Prostate gland (tissue), 2 donors: ENCODE results near the gene PTPRM. TPM values are rescaled to one million over a fixed set of nuclear protein-coding genes. Genes with fewer than 3 reads are reported as not detected.

Experiments used
- DNase-seq: peaks from one replicate; pipeline ENCODE4 v3.0.0-alpha.2; 2019; ENCODE audit warnings: low spot score
- H3K27ac ChIP-seq, 2 donors: fragments of 200-600 bp; sonication (generic); 2 replicates each; pipeline ENCODE4 v1.5.1; 2017 to 2019
- H3K27me3 ChIP-seq: fragments of 200-600 bp; sonication (generic); replicated peaks from 2 replicates; pipeline ENCODE4 v1.5.1; 2019; ENCODE audit not compliant: insufficient read depth
- H3K36me3 ChIP-seq, 2 donors: fragments of 200-600 bp; sonication (generic); 1 replicate in 1 of 2; 2 replicates in 1 of 2; pipeline versions ENCODE4 v1.5.1 to v1.8.1; 2017 to 2019
- H3K4me1 ChIP-seq: fragments of 200-600 bp; sonication (generic); replicated peaks from 2 replicates; pipeline ENCODE4 v1.5.1; 2019
- H3K4me3 ChIP-seq, 2 donors: fragments of 200-600 bp; sonication (generic); 2 replicates each; pipeline ENCODE4 v1.5.1; 2017 to 2019
- H3K9me3 ChIP-seq: fragments of 200-600 bp; sonication (generic); 2 replicates; pipeline ENCODE4 v1.5.1; 2017
- POLR2A ChIP-seq: fragments of 450-650 bp; IDR thresholded peaks from one replicate; pipeline ENCODE4 v1.6.1; 2016; ENCODE audit warnings: antibody characterized with exemption, mild to moderate bottlenecking
- POLR2AphosphoS5 ChIP-seq: sonication (generic); formaldehyde crosslinking; IDR thresholded peaks from one replicate; pipeline ENCODE4 v1.6.1; 2017; ENCODE audit warnings: antibody characterized with exemption
- WGBS: methylation state at CpG from one replicate; pipeline ENCODE4 v1.1.5; 2018; 5-methylcytosine and 5-hydroxymethylcytosine counted together
- intact Hi-C: fragments of 100-400 bp; cut with DNase I; formaldehyde crosslinking; loops from one replicate; pipeline ENCODE4 v1.14.2; 2022
- total RNA-seq, 2 donors: library from RNA; depleted of rRNA; stranded (reverse); fragments of >200 nt; gene quantifications; one replicate each; pipeline ENCODE4 v1.1.0, GENCODE V29; 2016
- TF ChIP-seq, protein P1 (sequence below), 4 experiments: fragments of 200-600 bp in 2 of 4; fragments of 450-650 bp in 2 of 4; sonication (generic) in 2 of 4; IDR thresholded peaks; 1 replicate in 3 of 4; 2 replicates in 1 of 4; pipeline ENCODE4 v1.5.1; 2016 to 2019; ENCODE audit warnings: antibody characterized with exemption in 4 of 4, mild to moderate bottlenecking in 2 of 4, moderate library complexity in 2 of 4

PTPRM gene
- total RNA-seq, 2 donors from 2014 or later, result 32.9 to 92.6 TPM

DNA sequence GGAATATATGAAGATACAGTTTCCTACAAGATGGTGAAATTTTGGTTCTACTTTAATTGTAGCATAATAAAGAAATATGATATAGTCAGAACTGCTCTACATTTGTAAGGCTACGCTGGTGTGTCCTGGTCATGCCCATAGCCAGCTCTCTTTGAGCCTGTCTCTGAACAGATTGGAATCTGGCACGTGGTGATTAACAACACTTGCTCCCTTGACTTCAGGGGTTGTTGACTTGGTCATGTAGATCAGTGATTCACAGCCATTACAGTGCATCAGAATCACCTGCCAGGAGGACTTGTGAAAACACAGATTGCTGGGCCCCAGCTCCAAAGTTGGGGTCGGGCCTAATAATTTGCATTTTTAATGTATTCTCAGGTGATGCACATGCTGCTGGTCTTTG, 80.4 kb downstream of the PTPRM start:
- Histone ChIP-seq H3K36me3 (no peaks in the 10 kb centered on the region), H3K27me3 (no peaks in the 10 kb centered on the region), H3K4me1 (peaks cover 5% of the 10 kb centered on the region), H3K27ac (no peak overlapping the region), H3K9me3 (no peaks in the 10 kb centered on the region), H3K4me3 (no peak overlapping the region)
- no peak for DNase-seq
- intact Hi-C loops, result no loop called here
- TF ChIP-seq, protein P1, sequence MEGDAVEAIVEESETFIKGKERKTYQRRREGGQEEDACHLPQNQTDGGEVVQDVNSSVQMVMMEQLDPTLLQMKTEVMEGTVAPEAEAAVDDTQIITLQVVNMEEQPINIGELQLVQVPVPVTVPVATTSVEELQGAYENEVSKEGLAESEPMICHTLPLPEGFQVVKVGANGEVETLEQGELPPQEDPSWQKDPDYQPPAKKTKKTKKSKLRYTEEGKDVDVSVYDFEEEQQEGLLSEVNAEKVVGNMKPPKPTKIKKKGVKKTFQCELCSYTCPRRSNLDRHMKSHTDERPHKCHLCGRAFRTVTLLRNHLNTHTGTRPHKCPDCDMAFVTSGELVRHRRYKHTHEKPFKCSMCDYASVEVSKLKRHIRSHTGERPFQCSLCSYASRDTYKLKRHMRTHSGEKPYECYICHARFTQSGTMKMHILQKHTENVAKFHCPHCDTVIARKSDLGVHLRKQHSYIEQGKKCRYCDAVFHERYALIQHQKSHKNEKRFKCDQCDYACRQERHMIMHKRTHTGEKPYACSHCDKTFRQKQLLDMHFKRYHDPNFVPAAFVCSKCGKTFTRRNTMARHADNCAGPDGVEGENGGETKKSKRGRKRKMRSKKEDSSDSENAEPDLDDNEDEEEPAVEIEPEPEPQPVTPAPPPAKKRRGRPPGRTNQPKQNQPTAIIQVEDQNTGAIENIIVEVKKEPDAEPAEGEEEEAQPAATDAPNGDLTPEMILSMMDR (IDR thresholded peaks at IDR 0.05), result no peak
- no peak for TF ChIP-seq POLR2AphosphoS5
- no peak for TF ChIP-seq POLR2A
- 89% methylated on average over 3 of the region's 3 CpGs for WGBS

DNA sequence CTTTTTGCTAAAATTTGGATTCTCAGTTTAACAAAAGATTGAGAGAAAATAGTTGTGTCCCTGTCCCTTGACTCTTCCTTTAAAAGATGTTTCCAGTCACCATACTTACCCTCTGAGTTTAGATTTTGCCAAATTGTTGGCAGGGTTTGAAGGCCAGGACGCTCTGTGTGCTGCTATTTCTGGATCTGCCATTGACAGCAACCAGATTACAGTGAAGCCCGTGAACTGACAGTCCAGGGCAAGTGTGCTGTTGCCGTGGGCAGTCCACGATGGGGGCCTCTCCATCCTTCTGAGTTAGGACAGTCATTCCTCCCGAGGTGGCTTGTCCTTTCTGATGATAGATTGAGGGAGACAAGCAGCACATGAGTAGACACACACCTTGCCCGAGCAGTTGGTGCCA, 89.9 kb downstream of the PTPRM start:
- Histone ChIP-seq H3K9me3 (no peaks in the 10 kb centered on the region), H3K36me3 (no peaks in the 10 kb centered on the region), H3K27me3 (no peaks in the 10 kb centered on the region), H3K27ac (no peak overlapping the region), H3K4me1 (no peaks in the 10 kb centered on the region), H3K4me3 (no peak overlapping the region)
- DNase-seq, result no peak
- WGBS, result 74% methylated on average over 6 of the region's 6 CpGs
- TF ChIP-seq, protein P1 (IDR thresholded peaks at IDR 0.05), result no peak
- TF ChIP-seq POLR2AphosphoS5 (no peak), POLR2A (no peak)
- intact Hi-C loops, result no loop called here

DNA sequence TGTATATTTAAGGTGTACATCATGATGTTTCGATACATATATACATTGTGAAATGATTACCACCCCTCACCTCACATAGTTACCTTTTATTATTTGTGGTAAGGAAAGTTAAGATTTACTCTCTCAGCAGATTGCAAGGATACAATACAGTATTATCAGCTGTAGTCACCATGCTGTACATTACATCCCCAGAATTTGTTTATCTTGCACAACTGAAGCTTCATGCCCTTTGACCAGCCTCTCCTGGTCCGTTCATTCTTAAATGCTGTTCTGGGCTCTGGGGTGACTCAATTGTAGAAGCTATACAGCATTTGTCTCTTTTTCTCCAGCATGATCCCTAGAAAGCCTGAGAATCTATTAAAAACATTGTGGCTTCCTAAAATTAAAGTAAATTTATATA, 90.8 kb downstream of the PTPRM start:
- no peaks in the 10 kb centered on the region for H3K27me3 ChIP-seq
- no peak overlapping the region for H3K4me3 ChIP-seq
- no peaks in the 10 kb centered on the region for H3K9me3 ChIP-seq
- DNase-seq, result no peak
- TF ChIP-seq POLR2A (no peak), POLR2AphosphoS5 (no peak)
- TF ChIP-seq, protein P1 (IDR thresholded peaks at IDR 0.05), result no peak
- intact Hi-C loops, result no loop called here
- H3K36me3 ChIP-seq, result no peaks in the 10 kb centered on the region
- 93% methylated on average over 2 of the region's 2 CpGs for WGBS
- no peaks in the 10 kb centered on the region for H3K4me1 ChIP-seq
- no peak overlapping the region for H3K27ac ChIP-seq

DNA sequence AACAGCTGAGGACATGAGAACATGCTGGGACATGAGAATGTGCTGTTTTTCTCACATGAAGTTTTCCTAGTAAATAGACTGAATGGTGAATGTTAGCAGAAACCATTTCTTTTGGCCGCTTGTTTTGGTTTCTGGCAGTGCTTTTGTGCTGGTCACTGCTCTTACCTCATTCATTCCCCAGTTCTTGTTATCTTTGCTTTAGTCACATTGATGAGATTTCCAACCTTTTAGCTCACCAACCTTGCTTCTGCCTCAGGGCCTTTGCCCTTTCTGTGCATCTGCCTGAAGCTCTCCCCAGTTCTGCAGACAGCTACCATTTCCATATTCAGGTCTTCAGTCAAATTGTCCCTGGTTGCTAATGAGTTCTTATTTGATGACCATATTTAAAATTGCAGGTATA, 91.6 kb downstream of the PTPRM start:
- WGBS, result 77% methylated on average over 1 of the region's 1 CpG
- H3K4me1 ChIP-seq, result no peaks in the 10 kb centered on the region
- no peaks in the 10 kb centered on the region for H3K9me3 ChIP-seq
- TF ChIP-seq POLR2A (no peak), POLR2AphosphoS5 (peak; percentile 20)
- TF ChIP-seq, protein P1 (IDR thresholded peaks at IDR 0.05), result no peak
- DNase-seq, result no peak
- H3K36me3 ChIP-seq, result no peaks in the 10 kb centered on the region
- H3K4me3 ChIP-seq, result no peak overlapping the region
- no peaks in the 10 kb centered on the region for H3K27me3 ChIP-seq
- H3K27ac ChIP-seq, result no peak overlapping the region
- intact Hi-C loops, result no loop called here

DNA sequence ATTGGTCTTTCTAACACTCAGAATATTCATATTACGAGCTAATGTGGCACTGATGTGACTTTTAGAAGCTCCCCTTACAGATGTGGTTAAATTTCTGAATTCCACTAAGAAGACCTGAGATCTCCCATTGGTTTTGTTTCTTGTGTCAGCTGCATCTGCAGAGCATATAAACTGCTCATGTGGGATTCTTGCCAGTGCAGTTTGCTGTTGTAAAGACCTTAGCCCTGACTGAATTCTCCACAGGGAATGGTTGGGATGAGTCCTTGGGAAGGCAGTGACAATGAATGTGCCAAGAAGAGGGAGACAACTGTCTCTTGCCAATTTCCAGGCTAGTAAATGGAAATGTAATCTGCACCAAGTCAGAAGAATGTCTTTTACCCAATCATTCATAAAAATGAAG, 94.1 kb downstream of the PTPRM start:
- intact Hi-C loops, result no loop called here
- 81% methylated on average over 1 of the region's 1 CpG for WGBS
- no peaks in the 10 kb centered on the region for H3K9me3 ChIP-seq
- no peak for DNase-seq
- H3K4me3 ChIP-seq, result no peak overlapping the region
- TF ChIP-seq POLR2A (no peak), POLR2AphosphoS5 (no peak)
- TF ChIP-seq, protein P1 (IDR thresholded peaks at IDR 0.05), result no peak
- H3K4me1 ChIP-seq, result no peaks in the 10 kb centered on the region
- H3K27me3 ChIP-seq, result no peaks in the 10 kb centered on the region
- no peaks in the 10 kb centered on the region for H3K36me3 ChIP-seq
- H3K27ac ChIP-seq, result no peak overlapping the region
